HEK293 (cell line): Measurements from ENCODE around the gene OGFOD3.

Experiments
- CTCF ChIA-PET: fragments of 350-600 bp; formaldehyde crosslinking; extraction: SDS; loops from one replicate; lab custom pipeline; 2021; ENCODE audit warnings: antibody characterized with exemption; lab: Yijun Ruan, JAX
- POLR2A ChIA-PET: fragments of 300-600 bp; formaldehyde crosslinking; extraction: SDS; loops from one replicate; lab custom pipeline; 2020; ENCODE audit warnings: antibody characterized with exemption, inconsistent platforms; lab: Yijun Ruan, JAX
- H3K27ac ChIP-seq: fragments of 200-500 bp; sonication (Bioruptor generic); 2 replicates; pipeline ENCODE4 v1.5.1; 2014; ENCODE audit warnings: low read depth, low read length, control low read depth, inconsistent platforms; ENCODE audit errors: extremely low read depth
- H3K36me3 ChIP-seq, 2 experiments: fragments of 200-500 bp in 1 of 2; sonication (Bioruptor generic) in 1 of 2; 1 replicate in 1 of 2; 2 replicates in 1 of 2; pipeline ENCODE4 v1.5.1; 2014 to 2017; ENCODE audit warnings: inconsistent platforms in 2 of 2, low read length in 2 of 2; ENCODE audit not compliant: control insufficient read depth in 2 of 2, insufficient read depth in 1 of 2
- H3K4me1 ChIP-seq: fragments of 200-500 bp; sonication (Bioruptor generic); 2 replicates; pipeline ENCODE4 v1.5.1; 2014; ENCODE audit warnings: mild to moderate bottlenecking, low read length, inconsistent platforms; ENCODE audit not compliant: control insufficient read depth, insufficient read depth
- H3K4me3 ChIP-seq: 2 replicates; pipeline ENCODE4 v1.5.1; 2011; ENCODE audit warnings: low read depth, mild to moderate bottlenecking, control low read depth, low read length, moderate library complexity
- H3K9me3 ChIP-seq: fragments of 200-500 bp; sonication (Bioruptor generic); 2 replicates; pipeline ENCODE4 v1.5.1; 2014; ENCODE audit warnings: low read depth, low read length, inconsistent platforms; ENCODE audit not compliant: control insufficient read depth, insufficient read depth
- BCL11A ChIP-seq: fragments of 450-650 bp; formaldehyde crosslinking; IDR thresholded peaks from 2 replicates; pipeline ENCODE4 v1.5.1; 2016; ENCODE audit warnings: low read depth, missing biosample characterization, missing genetic modification characterization
- EGR2 ChIP-seq: fragments of 450-650 bp; formaldehyde crosslinking; IDR thresholded peaks from 2 replicates; pipeline ENCODE4 v1.5.1; 2016; ENCODE audit warnings: low read depth, missing biosample characterization, missing genetic modification characterization
- GLI4 ChIP-seq: fragments of 450-650 bp; formaldehyde crosslinking; IDR thresholded peaks from 2 replicates; pipeline ENCODE4 v1.5.1; 2016; ENCODE audit warnings: missing biosample characterization, missing genetic modification characterization
- KLF1 ChIP-seq: fragments of 450-650 bp; formaldehyde crosslinking; IDR thresholded peaks from 2 replicates; pipeline ENCODE4 v1.5.1; 2016; ENCODE audit warnings: missing biosample characterization, missing genetic modification characterization
- PRDM10 ChIP-seq: fragments of 450-650 bp; formaldehyde crosslinking; IDR thresholded peaks from 2 replicates; pipeline ENCODE4 v1.5.1; 2016; ENCODE audit warnings: missing biosample characterization, missing genetic modification characterization
- PRDM4 ChIP-seq: fragments of 450-650 bp; formaldehyde crosslinking; IDR thresholded peaks from 2 replicates; pipeline ENCODE4 v1.5.1; 2017; ENCODE audit warnings: missing biosample characterization, missing genetic modification characterization
- SP7 ChIP-seq: fragments of 450-650 bp; formaldehyde crosslinking; IDR thresholded peaks from 2 replicates; pipeline ENCODE4 v1.5.1; 2016; ENCODE audit warnings: missing biosample characterization, missing genetic modification characterization
- WT1 ChIP-seq: fragments of 450-650 bp; formaldehyde crosslinking; IDR thresholded peaks from 2 replicates; pipeline ENCODE4 v1.5.1; 2016; ENCODE audit warnings: missing biosample characterization, missing genetic modification characterization
- YY2 ChIP-seq: fragments of 450-650 bp; formaldehyde crosslinking; IDR thresholded peaks from 2 replicates; pipeline ENCODE4 v1.5.1; 2016; ENCODE audit warnings: missing biosample characterization, missing genetic modification characterization
- ZBTB17 ChIP-seq: fragments of 450-650 bp; formaldehyde crosslinking; IDR thresholded peaks from 2 replicates; pipeline ENCODE4 v1.5.1; 2016; ENCODE audit warnings: missing biosample characterization, missing genetic modification characterization
- ZIC2 ChIP-seq: fragments of 450-650 bp; formaldehyde crosslinking; IDR thresholded peaks from 2 replicates; pipeline ENCODE4 v1.5.1; 2016; ENCODE audit warnings: missing biosample characterization, missing genetic modification characterization
- ZNF114 ChIP-seq: fragments of 450-650 bp; formaldehyde crosslinking; IDR thresholded peaks from 2 replicates; pipeline ENCODE4 v1.5.0; 2017; ENCODE audit warnings: missing biosample characterization, missing genetic modification characterization
- ZNF24 ChIP-seq: fragments of 450-650 bp; formaldehyde crosslinking; IDR thresholded peaks from 2 replicates; pipeline ENCODE4 v1.5.1; 2016; ENCODE audit warnings: missing biosample characterization, missing genetic modification characterization
- ZNF423 ChIP-seq: fragments of 450-650 bp; formaldehyde crosslinking; IDR thresholded peaks from 2 replicates; pipeline ENCODE4 v1.5.1; 2016; ENCODE audit warnings: missing biosample characterization, missing genetic modification characterization
- ZNF48 ChIP-seq: fragments of 450-650 bp; formaldehyde crosslinking; IDR thresholded peaks from 2 replicates; pipeline ENCODE4 v1.5.1; 2016; ENCODE audit warnings: missing biosample characterization, missing genetic modification characterization
- ZNF560 ChIP-seq: fragments of 450-650 bp; formaldehyde crosslinking; IDR thresholded peaks from 2 replicates; pipeline ENCODE4 v1.5.1; 2017; ENCODE audit warnings: missing biosample characterization, missing genetic modification characterization, borderline replicate concordance
- ZNF623 ChIP-seq: fragments of 450-650 bp; formaldehyde crosslinking; IDR thresholded peaks from 2 replicates; pipeline ENCODE4 v1.5.1; 2016; ENCODE audit warnings: missing biosample characterization, missing genetic modification characterization
- ZNF629 ChIP-seq: fragments of 450-650 bp; formaldehyde crosslinking; IDR thresholded peaks from 2 replicates; pipeline ENCODE4 v1.5.1; 2017; ENCODE audit warnings: missing biosample characterization, missing genetic modification characterization
- ZNF670 ChIP-seq: fragments of 450-650 bp; formaldehyde crosslinking; IDR thresholded peaks from 2 replicates; pipeline ENCODE4 v1.5.1; 2016; ENCODE audit warnings: missing biosample characterization, missing genetic modification characterization, low read depth
- ZNF837 ChIP-seq: fragments of 450-650 bp; formaldehyde crosslinking; IDR thresholded peaks from 2 replicates; pipeline ENCODE4 v1.5.1; 2016; ENCODE audit warnings: missing biosample characterization, missing genetic modification characterization
- TF ChIP-seq, protein P1 (sequence below): fragments of 450-650 bp; formaldehyde crosslinking; IDR thresholded peaks from 2 replicates; pipeline ENCODE4 v1.5.1; 2017; ENCODE audit warnings: missing biosample characterization, mild to moderate bottlenecking, missing genetic modification characterization, moderate library complexity
- TF ChIP-seq, protein P2 (sequence below): fragments of 450-650 bp; IDR thresholded peaks from 2 replicates; pipeline ENCODE4 v1.5.1; 2018; ENCODE audit warnings: missing biosample characterization, mild to moderate bottlenecking, missing genetic modification characterization

OGFOD3 gene

GRCh38 chr17:82463925-82464566 lies 45.7 kb upstream of the OGFOD3 start:
- peaks cover 36 to 88% of the 10 kb centered on the region in 2 experiments for H3K36me3 ChIP-seq
- no peak overlapping the region for H3K4me3 ChIP-seq
- no peak for TF ChIP-seq ZNF560 (tag by site-specific recombination)
- no peak for TF ChIP-seq ZNF423
- TF ChIP-seq, protein P1, sequence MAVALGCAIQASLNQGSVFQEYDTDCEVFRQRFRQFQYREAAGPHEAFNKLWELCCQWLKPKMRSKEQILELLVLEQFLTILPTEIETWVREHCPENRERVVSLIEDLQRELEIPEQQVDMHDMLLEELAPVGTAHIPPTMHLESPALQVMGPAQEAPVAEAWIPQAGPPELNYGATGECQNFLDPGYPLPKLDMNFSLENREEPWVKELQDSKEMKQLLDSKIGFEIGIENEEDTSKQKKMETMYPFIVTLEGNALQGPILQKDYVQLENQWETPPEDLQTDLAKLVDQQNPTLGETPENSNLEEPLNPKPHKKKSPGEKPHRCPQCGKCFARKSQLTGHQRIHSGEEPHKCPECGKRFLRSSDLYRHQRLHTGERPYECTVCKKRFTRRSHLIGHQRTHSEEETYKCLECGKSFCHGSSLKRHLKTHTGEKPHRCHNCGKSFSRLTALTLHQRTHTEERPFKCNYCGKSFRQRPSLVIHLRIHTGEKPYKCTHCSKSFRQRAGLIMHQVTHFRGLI = no peak
- no peak for TF ChIP-seq ZNF48 (tag by site-specific recombination)
- TF ChIP-seq, protein P2, sequence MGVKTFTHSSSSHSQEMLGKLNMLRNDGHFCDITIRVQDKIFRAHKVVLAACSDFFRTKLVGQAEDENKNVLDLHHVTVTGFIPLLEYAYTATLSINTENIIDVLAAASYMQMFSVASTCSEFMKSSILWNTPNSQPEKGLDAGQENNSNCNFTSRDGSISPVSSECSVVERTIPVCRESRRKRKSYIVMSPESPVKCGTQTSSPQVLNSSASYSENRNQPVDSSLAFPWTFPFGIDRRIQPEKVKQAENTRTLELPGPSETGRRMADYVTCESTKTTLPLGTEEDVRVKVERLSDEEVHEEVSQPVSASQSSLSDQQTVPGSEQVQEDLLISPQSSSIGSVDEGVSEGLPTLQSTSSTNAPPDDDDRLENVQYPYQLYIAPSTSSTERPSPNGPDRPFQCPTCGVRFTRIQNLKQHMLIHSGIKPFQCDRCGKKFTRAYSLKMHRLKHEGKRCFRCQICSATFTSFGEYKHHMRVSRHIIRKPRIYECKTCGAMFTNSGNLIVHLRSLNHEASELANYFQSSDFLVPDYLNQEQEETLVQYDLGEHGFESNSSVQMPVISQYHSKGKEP (tag by site-specific recombination) = no peak
- TF ChIP-seq, all 188 proteins: peak for 0
- ChIA-PET CTCF (interaction anchor here (0.9 kb wide), 1 partner anchor 83 kb away, joined by 3 read pairs; no protein-coding TSS in a partner anchor), POLR2A (no interaction called here)
- no peaks in the 10 kb centered on the region for H3K9me3 ChIP-seq
- H3K27ac ChIP-seq = no peak overlapping the region
- no peaks in the 10 kb centered on the region for H3K4me1 ChIP-seq

DNA sequence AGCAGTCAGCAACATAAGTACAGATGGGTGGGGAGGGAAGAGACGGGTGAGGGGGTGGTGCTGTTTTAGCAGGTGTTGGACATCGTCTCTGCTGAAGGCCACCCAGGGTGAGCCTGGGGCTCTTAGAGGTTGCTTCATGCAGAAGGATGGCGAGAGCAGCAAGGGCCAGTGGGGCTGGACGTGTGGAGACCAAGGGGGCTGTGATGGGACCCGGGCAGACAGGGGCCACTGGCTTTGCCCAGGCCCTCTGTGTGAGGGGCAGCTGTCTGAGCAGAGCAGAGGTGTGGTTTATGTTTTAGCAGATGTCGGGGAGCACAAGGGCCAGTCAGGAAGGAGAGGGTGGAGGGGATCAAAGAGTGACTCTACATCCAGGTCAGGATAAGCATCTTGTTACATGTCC lies 45.0 kb upstream of the OGFOD3 start:
- no peaks in the 10 kb centered on the region for H3K9me3 ChIP-seq
- CTCF ChIA-PET = interaction anchor here (1.1 kb wide), 1 partner anchor 22 kb away, joined by 9 read pairs; no protein-coding TSS in a partner anchor
- no peak overlapping the region for H3K4me3 ChIP-seq
- POLR2A ChIA-PET = no interaction called here
- H3K36me3 ChIP-seq = peaks cover 36 to 82% of the 10 kb centered on the region in 2 experiments
- no peaks in the 10 kb centered on the region for H3K4me1 ChIP-seq
- no peak overlapping the region for H3K27ac ChIP-seq
- TF ChIP-seq ZNF670 (tag by site-specific recombination) = no peak
- TF ChIP-seq BCL11A (tag by site-specific recombination) = no peak
- no peak for TF ChIP-seq ZNF623 (tag by site-specific recombination)
- TF ChIP-seq SP7 (tag by site-specific recombination) = no peak
- no peak for TF ChIP-seq EGR2 (tag by site-specific recombination)
- TF ChIP-seq GLI4 (tag by site-specific recombination) = no peak
- TF ChIP-seq ZNF114 = no peak
- TF ChIP-seq ZBTB17 (tag by site-specific recombination) = no peak
- TF ChIP-seq ZIC2 = no peak
- TF ChIP-seq, all 188 proteins: peak for 0

DNA sequence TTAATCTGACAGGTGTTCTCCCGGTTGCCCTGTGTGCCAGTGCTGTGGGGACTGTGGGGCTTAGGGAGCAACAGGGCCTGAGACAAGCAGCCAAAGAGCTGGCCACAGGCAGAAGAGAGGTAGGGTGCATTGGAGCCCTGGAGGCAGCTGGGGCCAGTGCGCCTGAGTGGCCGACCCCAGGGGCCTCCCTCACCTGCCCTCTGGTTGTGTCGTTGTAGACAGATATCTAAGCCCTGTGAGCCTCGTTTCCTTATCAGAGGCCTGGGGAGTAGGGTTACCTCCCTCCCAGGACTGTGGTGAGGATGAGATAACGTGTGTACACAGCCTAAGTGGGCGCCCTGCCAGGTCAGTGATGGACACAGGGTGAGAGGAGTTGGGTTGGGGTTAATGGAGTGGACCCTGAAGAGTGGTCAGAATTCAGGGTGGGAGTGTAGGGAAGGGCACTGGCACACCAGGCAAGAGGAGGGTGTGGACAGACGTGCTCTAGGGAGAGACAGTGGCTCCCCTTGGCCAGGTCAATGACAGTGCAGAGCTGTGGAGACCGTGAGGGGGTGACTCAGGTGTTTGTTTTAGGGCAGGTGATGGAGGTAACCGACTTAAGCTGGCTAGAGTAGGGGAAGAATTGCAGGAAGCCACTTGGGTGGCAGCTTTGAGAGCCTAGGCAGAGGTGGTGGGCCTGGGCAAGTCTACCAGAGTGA lies 43.6 kb upstream of the OGFOD3 start:
- peaks cover 5% of the 10 kb centered on the region for H3K4me1 ChIP-seq
- no peaks in the 10 kb centered on the region for H3K9me3 ChIP-seq
- H3K27ac ChIP-seq = no peak overlapping the region
- no peak overlapping the region for H3K4me3 ChIP-seq
- H3K36me3 ChIP-seq = peaks cover 24 to 72% of the 10 kb centered on the region in 2 experiments
- ChIA-PET POLR2A (interaction anchor here (0.6 kb wide), 1 partner anchor 209 kb away, joined by 4 read pairs; no protein-coding TSS in a partner anchor), CTCF (interaction anchor here (1.1 kb wide), 1 partner anchor 23 kb away, joined by 9 read pairs; no protein-coding TSS in a partner anchor)
- peak; percentile 78 for TF ChIP-seq WT1 (tag by site-specific recombination)
- no peak for TF ChIP-seq PRDM10 (tag by site-specific recombination)
- peak; percentile 61 for TF ChIP-seq KLF1 (tag by site-specific recombination)
- TF ChIP-seq ZNF629 (tag by site-specific recombination) = peak; percentile 46
- no peak for TF ChIP-seq ZNF24
- no peak for TF ChIP-seq ZNF837 (tag by site-specific recombination)
- TF ChIP-seq YY2 = no peak
- no peak for TF ChIP-seq PRDM4 (tag by site-specific recombination)
